NCI-H2171 treated with DMSO at 0.1 percent for 48 hours (cell line): ENCODE results near the gene CABP5.
A peak's percentile ranks its signal among the peaks of the same experiment; 100 is the strongest.

Experiments
- DNase-seq: peaks from one replicate; lab custom pipeline; 2025; lab: John Stamatoyannopoulos, UW

The CABP5 gene

DNA sequence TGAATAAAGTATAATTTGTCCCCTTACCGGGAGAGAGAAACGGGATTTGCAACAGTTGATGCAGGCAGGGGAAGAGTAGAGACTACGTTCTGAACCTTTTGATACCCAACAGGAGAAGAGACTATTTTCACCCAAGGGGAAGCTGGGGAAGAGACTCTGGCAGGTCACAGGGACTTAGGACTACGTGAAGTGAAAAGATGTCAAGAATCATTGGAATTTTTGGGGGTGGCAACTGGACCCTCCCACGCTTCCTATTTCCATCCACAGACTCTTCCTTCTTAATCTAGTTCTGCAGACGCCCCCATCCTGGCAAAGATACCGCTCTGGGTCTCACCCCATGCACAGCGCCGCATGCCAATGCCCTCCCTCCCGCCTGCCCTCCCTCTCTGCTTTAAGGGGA lies 13.8 kb downstream of the CABP5 start:
- no peak for DNase-seq

DNA sequence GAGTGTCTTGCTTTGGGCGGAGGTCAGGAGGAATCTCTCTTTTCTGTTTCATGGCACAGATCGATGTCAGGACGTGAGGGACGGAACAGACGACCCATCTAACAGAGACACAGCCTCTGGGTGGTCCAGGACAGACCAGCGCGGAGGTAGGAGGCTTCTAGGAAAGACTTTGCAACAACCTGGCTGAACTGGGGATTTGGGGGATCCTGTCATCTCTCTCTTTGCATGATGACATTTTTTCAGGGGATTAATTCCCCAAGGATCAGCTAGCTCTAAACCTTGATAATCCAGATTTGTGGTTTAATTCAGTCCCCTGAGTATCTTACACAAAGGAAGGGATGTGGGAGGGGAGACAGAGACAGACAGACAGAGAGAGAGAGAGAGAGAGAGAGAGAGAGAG lies 14.4 kb downstream of the CABP5 start:
- no peak for DNase-seq

DNA sequence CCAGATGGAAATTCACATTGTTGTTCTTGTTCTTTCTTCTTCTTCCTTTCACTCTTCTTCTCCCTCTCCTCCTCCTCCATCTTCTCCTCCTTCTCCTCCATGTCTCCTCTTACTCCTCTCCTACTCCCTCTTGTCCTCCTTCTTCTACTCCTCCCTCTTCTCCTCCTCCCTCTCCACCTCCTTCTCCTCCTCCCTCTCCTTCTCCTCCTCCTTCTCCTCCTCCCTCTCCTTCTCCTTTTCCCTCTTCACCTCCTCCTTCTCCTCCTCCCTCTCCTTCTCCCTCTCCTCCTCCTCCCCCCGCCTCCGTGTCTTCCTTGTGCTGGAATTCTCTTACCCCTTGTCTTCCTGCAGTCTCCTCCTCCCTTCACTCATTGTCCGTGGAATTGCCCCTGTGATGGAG lies 18.4 kb downstream of the CABP5 start:
- DNase-seq: no peak

DNA sequence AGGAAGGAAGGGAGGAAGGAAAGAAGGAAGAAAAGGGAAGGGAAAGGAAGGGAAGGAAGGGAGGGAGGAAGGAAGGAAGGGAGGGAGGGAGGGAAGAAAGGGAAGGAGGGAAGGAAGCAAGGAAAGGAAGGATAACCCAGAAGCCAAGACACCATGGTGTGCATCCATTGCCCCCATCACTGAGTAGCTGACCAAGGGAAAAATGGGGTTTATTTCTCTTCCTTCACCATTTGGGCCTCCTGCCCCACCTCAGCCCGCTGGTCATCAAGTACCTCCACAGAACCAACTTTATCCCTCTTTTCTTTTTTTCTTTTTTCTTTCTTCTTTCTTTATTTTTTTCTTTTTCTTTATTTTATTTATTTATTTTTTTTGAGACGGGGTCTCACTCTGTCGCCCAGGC lies 20.4 kb downstream of the CABP5 start:
- DNase-seq: no peak

DNA sequence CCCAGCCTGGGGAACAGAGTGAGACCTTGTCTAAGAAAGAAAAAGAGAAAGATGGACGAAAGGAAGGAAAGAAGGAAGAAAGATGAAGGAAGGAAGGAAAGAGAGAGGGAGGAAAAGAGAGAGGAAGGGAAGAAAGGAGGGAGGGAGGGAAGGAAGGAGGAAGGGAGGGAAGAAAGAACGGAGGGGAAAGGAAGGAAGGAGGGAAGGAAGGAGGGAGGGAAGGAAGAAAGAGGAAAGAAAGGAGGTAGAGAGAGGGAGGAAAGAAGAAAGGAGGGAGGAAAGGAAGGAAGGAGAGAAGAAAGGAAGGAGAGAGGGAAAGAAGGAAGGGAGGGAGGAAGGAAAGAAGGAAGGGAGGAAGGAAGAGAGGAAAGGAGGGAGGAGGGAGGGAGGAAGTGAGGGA lies 20.9 kb downstream of the CABP5 start:
- no peak for DNase-seq

DNA sequence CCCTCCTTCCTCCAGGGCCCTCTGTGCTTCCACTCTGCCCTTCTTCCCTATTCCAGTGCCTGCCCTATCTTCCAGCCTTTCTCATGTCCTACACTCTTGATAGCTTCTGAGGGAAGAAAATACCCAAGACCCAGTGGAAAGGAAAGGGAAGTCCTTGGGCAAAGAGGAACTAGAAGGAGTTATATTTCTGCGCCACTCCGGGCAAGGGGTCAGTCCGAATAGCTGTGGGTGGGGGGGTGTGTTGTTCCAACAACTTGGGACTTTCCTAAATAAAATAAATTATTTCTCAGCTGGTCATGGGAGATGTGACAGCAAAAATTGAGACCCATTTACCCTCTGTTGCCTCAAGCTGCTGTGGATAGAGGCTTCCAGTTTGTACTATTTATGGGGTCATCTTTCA lies 23.2 kb downstream of the CABP5 start:
- no peak for DNase-seq

DNA sequence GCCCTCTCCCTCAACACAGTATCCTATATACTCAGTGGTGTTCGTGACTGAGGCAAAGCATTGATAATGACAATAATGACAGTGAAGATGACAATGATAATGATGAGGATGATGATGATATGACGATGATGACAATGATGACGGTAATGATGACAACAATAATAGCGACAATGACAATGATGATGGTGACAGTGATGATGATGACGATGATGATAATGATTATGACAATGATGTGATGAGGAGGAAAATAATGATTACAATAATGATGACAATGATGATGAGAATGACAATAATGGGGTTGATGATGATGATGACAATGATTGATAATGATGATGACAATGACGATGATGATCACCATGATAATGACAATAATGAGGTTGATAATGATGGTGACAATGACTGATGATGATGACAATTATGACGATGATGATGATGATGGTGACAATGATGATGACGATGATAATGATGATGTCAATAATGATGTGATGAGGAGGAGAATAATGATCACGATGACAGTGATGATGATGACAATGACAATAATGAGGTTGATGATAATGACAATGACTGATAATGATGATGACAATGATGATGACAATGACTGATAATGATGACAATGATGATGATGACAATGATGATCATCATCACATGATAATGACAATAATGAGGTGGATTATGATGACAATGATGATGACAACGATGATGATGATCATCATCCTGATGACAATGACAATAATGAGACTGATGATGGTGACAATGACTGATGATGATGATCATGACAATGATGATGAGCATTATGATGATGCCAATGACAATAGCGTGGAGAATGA lies 32.7 kb downstream of the CABP5 start:
- no peak for DNase-seq

DNA sequence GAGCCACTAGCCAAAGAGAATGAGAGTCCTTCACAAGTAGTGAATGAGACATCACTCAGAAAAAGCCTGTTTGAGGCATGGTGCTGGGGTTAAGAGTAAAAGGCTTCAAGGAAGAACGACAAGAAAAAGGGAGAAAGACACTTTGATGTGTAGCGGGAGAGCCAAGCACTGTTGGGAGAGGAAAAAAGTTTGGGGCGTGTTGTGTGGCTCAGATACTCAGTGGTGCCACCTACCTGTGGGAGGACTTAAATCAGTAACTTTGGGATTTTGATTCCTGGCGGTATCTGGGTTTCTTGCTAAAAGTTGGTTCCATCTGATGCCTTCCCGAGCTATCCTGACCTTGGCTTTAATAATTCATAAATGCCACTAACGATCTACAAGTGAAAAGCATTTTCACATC lies 37.1 kb downstream of the CABP5 start:
- peak; percentile 27 for DNase-seq

DNA sequence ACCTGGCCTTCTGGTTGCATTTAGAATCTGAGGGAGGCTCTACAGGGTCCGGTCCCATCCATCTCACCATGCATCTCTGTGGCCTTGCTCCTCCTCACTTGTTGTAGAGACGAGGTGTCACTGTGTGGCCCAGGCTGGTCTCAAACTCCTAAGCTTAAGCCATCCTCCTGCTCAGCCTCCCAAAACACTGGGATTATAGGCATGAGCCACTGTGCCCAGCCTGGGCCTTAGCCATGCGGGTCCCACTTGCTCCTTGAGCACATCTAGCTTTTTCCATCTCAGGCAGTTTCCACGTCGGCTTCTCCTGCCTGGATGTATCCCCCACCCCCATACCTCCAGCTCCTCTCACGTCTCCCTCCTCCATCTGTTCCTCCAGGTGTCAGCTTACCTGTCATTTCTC lies 39.6 kb downstream of the CABP5 start:
- peak; percentile 6 for DNase-seq

DNA sequence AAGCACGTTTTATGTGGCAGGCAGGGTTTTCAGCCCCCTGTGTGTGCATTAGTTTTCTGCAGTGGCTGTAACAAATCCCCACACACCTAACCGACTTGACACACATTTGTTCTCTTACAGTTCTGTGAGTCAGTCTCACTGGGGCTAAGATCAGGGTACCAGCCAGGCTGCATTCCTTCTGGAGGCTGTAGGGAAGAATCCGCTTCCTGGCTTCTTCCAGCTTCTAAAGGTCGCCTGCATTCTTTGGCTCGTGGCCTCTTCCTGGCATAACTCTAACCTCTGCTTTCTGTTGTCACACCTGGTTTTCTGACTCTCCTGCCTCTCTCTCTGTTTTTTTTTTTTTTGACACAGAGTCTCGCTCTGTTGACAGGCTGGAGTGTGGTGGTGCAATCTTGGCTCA lies 43.0 kb downstream of the CABP5 start:
- no peak for DNase-seq

DNA sequence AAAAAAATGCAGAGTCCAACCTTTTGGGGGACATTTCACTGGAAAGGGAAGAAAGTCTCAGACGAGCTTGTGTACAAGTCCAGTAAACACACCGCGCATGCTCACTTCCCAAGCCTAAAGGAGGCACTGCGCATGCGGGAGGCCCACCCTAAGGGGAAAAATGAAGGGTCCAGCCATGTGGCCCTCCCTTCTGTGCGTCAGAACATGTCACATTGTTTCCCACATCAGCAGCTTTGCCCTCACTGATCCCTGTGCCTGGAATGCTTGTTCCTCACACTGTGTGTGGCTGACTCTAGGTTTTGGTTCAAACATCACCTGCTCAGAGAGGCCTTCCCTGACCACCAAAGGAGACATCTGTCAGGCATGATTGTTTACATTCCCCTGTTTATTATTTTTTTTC lies 45.1 kb downstream of the CABP5 start:
- no peak for DNase-seq

DNA sequence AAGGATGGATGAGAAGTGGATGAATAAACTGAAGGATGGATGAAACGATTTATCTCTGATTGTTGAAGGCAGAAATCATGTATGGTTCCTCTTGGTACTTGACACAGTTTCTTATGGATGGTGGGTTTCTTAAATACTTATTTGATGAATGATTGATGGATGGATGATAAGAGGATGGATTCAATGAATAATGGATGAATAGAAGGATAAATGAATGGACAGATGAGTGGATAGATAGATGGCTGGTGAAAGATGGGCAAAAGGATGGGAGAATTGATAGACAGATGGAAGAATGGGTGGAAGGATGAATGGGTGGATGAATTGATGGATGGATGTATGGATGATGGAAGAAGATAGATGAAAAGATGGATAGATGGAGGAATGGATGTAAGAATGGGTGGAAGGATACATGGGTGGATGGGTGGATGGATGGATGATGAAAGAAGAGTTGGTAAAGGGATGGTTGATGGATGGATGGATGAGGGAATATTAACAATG lies 47.6 kb downstream of the CABP5 start:
- no peak for DNase-seq

DNA sequence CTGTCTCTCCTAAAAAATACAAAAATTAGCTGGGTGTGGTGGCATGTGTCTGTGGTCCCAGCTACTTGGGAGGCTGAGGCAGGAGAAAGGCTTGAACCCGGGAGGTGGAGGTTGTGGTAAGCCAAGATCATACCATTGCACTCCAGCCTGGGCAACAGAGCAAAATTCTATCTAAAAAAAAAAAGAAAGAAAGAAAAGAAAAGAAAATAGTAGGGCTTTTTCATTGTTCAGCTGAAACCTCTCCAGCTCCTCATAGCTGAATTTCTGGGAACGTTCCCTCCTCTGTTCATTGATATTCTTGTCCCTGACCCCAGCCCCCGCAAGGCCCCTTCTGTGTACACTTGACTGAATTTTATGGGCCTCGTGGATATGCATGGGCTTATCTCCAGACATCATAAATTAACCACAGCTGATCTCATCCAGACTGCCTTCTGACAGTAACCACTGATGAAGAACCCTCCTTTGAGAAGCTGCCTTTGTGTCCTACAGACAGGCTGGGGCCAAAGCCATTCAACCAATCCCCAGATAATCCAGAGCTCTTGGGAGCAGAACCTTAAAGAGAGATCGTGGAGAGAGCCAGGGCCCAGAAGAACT lies 49.6 kb downstream of the CABP5 start, which contains the start of gene ELSPBP1:
TSS of gene ELSPBP1 (plus strand) at position 424 of the 594 bp plus-strand sequence. CDS start 14,036 bp downstream, outside the sequence.
- no peak for DNase-seq

DNA sequence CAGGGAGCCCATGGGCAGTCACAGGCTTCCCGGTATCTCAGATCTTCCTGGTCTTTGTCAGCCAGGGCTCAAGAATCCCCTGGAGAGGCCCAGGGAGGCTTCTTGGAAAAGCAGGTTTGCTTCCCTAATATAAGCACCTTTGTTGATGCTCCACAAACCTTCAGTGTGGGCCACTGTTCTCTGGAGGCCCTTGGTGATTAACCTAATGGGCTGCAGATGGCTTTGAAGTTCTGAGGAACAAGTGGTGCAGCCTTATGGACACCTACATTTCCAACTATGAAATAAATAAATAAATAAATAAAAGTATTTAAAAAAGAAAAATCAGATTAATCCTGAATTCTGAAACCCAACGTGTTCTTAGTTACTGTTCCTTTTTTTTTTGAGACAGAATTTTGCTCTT lies 51.8 kb downstream of the CABP5 start, which contains the start of gene BSPH1:
TSS of gene BSPH1 (minus strand) at position 101 of the 400 bp plus-strand sequence. CDS start at position 12, 89 bp downstream.
- DNase-seq: no peak

DNA sequence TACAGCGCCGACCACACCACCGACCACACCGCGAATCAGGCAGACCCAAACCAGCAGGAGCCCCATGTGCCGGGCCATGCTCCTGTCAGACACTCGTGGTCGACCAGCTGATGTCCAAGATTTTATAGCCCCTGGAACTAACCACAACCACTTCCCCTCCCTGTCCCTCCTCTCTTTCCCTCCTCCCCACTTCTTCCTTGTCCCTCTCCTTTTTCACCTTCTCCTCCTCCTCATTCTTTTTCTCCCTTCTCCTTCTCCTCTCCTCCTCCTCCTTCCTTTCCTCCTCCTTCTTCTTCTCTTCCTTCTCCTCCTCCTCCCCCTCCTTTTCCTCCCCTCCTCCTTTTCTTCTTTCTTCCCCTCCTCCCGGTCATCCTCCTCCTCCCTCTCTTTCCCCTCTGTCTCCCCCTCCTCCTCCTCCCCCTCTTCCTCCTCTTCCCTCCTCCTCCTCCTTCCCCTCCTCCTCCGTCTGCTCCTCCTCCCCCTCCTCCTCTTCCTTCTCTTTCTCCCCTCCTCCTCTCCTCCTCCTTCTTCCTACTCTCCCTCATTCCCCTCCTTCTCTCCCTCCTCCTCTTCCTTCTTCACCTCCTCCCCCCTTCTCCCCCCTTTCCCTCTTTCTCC lies 52.6 kb downstream of the CABP5 start:
- no peak for DNase-seq
